ENCODE data around the gene TNFRSF19.

- TF ChIP-seq CTCF (IDR thresholded peaks at IDR 0.05; ENCODE audit: control extremely low read depth in 1 of 3, insufficient read depth in 1 of 3, low read depth in 1 of 3, low read length in 3 of 3) (no peak), TBP (IDR thresholded peaks at IDR 0.05; ENCODE audit: low read depth, low read length) (no peak), RNF2 (IDR thresholded peaks at IDR 0.05; ENCODE audit: borderline replicate concordance, low read depth, low read length, missing control alignments, poor library complexity, severe bottlenecking) (no peak), POLR2A (IDR thresholded peaks at IDR 0.05; ENCODE audit: control extremely low read depth in 1 of 2, low read depth in 2 of 2, low read length in 2 of 2) (no peak), SUZ12 (IDR thresholded peaks at IDR 0.05; ENCODE audit: low read length) (no peak), USF2 (IDR thresholded peaks at IDR 0.05; ENCODE audit: low read length) (no peak), ZNF274 (IDR thresholded peaks at IDR 0.05; ENCODE audit: borderline replicate concordance, extremely low read depth, low read length) (no peak), EZH2 (IDR thresholded peaks at IDR 0.05; ENCODE audit: low read depth, low read length, severe bottlenecking) (no peak), ATF3 (IDR thresholded peaks at IDR 0.05; ENCODE audit: insufficient read depth, low read depth, low read length) (no peak), EP300 (IDR thresholded peaks at IDR 0.05; ENCODE audit: borderline replicate concordance in 1 of 2, low read depth in 2 of 2, low read length in 2 of 2) (no peak), FOSL1 (IDR thresholded peaks at IDR 0.05; ENCODE audit: insufficient read depth, low read depth, low read length) (no peak), POLR2AphosphoS5 (IDR thresholded peaks at IDR 0.05; ENCODE audit: low read depth, low read length) (no peak), CHD1 (IDR thresholded peaks at IDR 0.05; ENCODE audit: low read depth, low read length) (no peak), SIN3A (conservative IDR thresholded peaks at IDR 0.05 in 1 of 2, IDR thresholded peaks at IDR 0.05 in 1 of 2; ENCODE audit: low read depth in 1 of 2, low read length in 2 of 2) (no peak)
These were observed 96.4 kb downstream of the TNFRSF19 start for GRCh38 chr13:23666582-23666981.
